ENCODE measurements around the gene NUCB1. TPM values are rescaled to one million over a fixed set of nuclear protein-coding genes. Genes with fewer than 3 reads are reported as not detected.

Gene NUCB1
- polyA plus RNA-seq, 1 donor (not counting 4 experiments of a cell fraction or from before 2014, with no cell fraction given) = 44.3 TPM

DNA sequence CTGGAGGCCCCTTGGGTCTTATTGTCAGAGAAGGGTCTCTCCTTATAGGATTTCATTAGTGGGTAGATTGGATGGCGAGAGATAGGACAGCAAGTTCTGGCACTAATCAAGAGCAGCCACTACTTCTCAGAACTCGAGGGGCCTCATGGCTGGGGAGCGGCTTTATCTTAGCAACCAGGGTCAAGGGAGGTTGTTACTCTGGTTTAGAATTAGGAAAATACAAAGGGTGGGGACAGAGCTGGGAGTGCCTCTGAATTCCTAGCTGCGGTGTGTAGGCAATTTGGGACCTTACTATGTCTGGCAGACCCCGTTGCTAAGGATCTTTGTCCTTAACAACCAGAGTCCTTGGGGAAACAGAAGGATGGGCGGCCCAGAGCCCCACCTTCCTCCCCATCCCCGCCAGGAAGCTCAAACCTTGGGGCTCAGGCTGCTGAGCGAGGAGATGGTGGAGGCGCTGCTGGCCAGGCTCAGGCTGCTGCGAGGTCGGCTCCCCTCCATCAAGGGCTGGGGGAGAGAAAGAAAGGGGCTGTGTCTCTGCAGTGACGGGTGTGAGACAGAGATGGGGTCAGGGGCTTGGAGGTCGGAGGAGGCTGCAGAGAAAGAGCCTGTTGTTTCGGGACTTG is 32.9 kb upstream of the NUCB1 start:
- Histone ChIP-seq H3K9me3 (ENCODE audit: control insufficient read depth, low read depth, low read length) (no peaks in the 10 kb centered on the region), H3K9ac (ENCODE audit: control insufficient read depth, extremely low read depth, insufficient read depth, low read length) (peak overlapping the region; percentile 58), H3K4me2 (ENCODE audit: control insufficient read depth, extremely low read depth, insufficient read depth, low read depth, low read length) (peak overlapping the region; percentile 68), H3K4me1 (ENCODE audit: control insufficient read depth, extremely low read depth, insufficient read depth, low read length) (peaks cover 11% of the 10 kb centered on the region), H2AFZ (ENCODE audit: control insufficient read depth, low read length) (no peak overlapping the region), H3K36me3 (ENCODE audit: control insufficient read depth in 2 of 2, extremely low read depth in 1 of 2, insufficient read depth in 2 of 2, low read length in 2 of 2) (no peaks in the 10 kb centered on the region), H3K9me1 (ENCODE audit: control insufficient read depth, extremely low read depth, insufficient read depth, low read length) (no peaks in the 10 kb centered on the region), H4K20me1 (ENCODE audit: control insufficient read depth, extremely low read depth, insufficient read depth, low read length) (no peaks in the 10 kb centered on the region), H3K79me2 (ENCODE audit: control insufficient read depth, insufficient read depth, low read length) (peaks cover under 1% of the 10 kb centered on the region), H3K27me3 (ENCODE audit: control insufficient read depth, extremely low read depth, insufficient read depth, low read length) (no peaks in the 10 kb centered on the region), H3K27ac (ENCODE audit: control insufficient read depth, insufficient read depth, low read length) (no peak overlapping the region), H3K4me3 (ENCODE audit: control insufficient read depth in 2 of 3, extremely low read depth in 1 of 3, insufficient read depth in 2 of 3, low read depth in 1 of 3, low read length in 3 of 3) (peak overlapping the region in 2 of 3 experiments; percentile 2 to 44)
- dilution Hi-C loops (cut with MboI; ENCODE audit: extremely low pct_ligation_motif_present, low sequenced_read_pairs) = no loop called here
- DNase-seq (ENCODE audit: low read depth, low spot score) (no peak), FAIRE-seq (no peak)
- TF ChIP-seq, protein P1, sequence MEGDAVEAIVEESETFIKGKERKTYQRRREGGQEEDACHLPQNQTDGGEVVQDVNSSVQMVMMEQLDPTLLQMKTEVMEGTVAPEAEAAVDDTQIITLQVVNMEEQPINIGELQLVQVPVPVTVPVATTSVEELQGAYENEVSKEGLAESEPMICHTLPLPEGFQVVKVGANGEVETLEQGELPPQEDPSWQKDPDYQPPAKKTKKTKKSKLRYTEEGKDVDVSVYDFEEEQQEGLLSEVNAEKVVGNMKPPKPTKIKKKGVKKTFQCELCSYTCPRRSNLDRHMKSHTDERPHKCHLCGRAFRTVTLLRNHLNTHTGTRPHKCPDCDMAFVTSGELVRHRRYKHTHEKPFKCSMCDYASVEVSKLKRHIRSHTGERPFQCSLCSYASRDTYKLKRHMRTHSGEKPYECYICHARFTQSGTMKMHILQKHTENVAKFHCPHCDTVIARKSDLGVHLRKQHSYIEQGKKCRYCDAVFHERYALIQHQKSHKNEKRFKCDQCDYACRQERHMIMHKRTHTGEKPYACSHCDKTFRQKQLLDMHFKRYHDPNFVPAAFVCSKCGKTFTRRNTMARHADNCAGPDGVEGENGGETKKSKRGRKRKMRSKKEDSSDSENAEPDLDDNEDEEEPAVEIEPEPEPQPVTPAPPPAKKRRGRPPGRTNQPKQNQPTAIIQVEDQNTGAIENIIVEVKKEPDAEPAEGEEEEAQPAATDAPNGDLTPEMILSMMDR (optimal IDR thresholded peaks at IDR 0.05 in 1 of 3, IDR thresholded peaks at IDR 0.05 in 1 of 3, conservative IDR thresholded peaks at IDR 0.05 in 1 of 3; ENCODE audit: extremely low read depth in 1 of 3, insufficient read depth in 2 of 3, low read length in 3 of 3) = no peak
- no peak for TF ChIP-seq EZH2 (IDR thresholded peaks at IDR 0.05; ENCODE audit: low read length)

- H3K36me3 ChIP-seq (ENCODE audit: control insufficient read depth in 2 of 2, extremely low read depth in 1 of 2, insufficient read depth in 2 of 2, low read length in 2 of 2) = peaks cover 0 to 2% of the 10 kb centered on the region in 2 experiments
- no peaks in the 10 kb centered on the region for H3K9me3 ChIP-seq (ENCODE audit: control insufficient read depth, low read depth, low read length)
- H3K9me1 ChIP-seq (ENCODE audit: control insufficient read depth, extremely low read depth, insufficient read depth, low read length) = no peaks in the 10 kb centered on the region
- H2AFZ ChIP-seq (ENCODE audit: control insufficient read depth, low read length) = peak overlapping the region; percentile 96
- H3K27me3 ChIP-seq (ENCODE audit: control insufficient read depth, extremely low read depth, insufficient read depth, low read length) = no peaks in the 10 kb centered on the region
- H3K27ac ChIP-seq (ENCODE audit: control insufficient read depth, insufficient read depth, low read length) = peak overlapping the region; percentile 31
- peaks cover 11% of the 10 kb centered on the region for H3K4me1 ChIP-seq (ENCODE audit: control insufficient read depth, extremely low read depth, insufficient read depth, low read length)
- dilution Hi-C loops (cut with MboI; ENCODE audit: extremely low pct_ligation_motif_present, low sequenced_read_pairs) = no loop called here
- no peak for FAIRE-seq
- peak overlapping the region; percentile 2 to 57 (median 44) for H3K4me3 ChIP-seq (ENCODE audit: control insufficient read depth in 2 of 3, extremely low read depth in 1 of 3, insufficient read depth in 2 of 3, low read depth in 1 of 3, low read length in 3 of 3)
- H3K4me2 ChIP-seq (ENCODE audit: control insufficient read depth, extremely low read depth, insufficient read depth, low read depth, low read length) = peak overlapping the region; percentile 68
- peak overlapping the region; percentile 58 for H3K9ac ChIP-seq (ENCODE audit: control insufficient read depth, extremely low read depth, insufficient read depth, low read length)
- H3K79me2 ChIP-seq (ENCODE audit: control insufficient read depth, insufficient read depth, low read length) = peaks cover 5% of the 10 kb centered on the region
- H4K20me1 ChIP-seq (ENCODE audit: control insufficient read depth, extremely low read depth, insufficient read depth, low read length) = no peaks in the 10 kb centered on the region
- DNase-seq (ENCODE audit: low read depth, low spot score) = no peak
- TF ChIP-seq, protein P1 (optimal IDR thresholded peaks at IDR 0.05 in 1 of 3, IDR thresholded peaks at IDR 0.05 in 1 of 3, conservative IDR thresholded peaks at IDR 0.05 in 1 of 3; ENCODE audit: extremely low read depth in 1 of 3, insufficient read depth in 2 of 3, low read length in 3 of 3) = no peak
- no peak for TF ChIP-seq EZH2 (IDR thresholded peaks at IDR 0.05; ENCODE audit: low read length)
These were observed 32.4 kb upstream of the NUCB1 start for GRCh38 chr19:48867746-48868113.

All from keratinocyte (primary cell).